ENCODE results near the gene ERC1.

Gene ERC1

GRCh38 chr12:1022032-1022970 is 31.3 kb downstream of the ERC1 start:
- no peak for DNase-seq

- no peak for DNase-seq
Measured at GRCh38 chr12:1030779-1031178, 39.8 kb downstream of the ERC1 start.

- DNase-seq: no peak
Measured at GRCh38 chr12:1034243-1034642, 43.2 kb downstream of the ERC1 start.

- no peak for DNase-seq
Measured at GRCh38 chr12:1034751-1035457, 43.9 kb downstream of the ERC1 start.

GRCh38 chr12:1041478-1041877 is 50.5 kb downstream of the ERC1 start:
- no peak for DNase-seq

GRCh38 chr12:1044199-1044598 is 53.2 kb downstream of the ERC1 start:
- no peak for DNase-seq

GRCh38 chr12:1044696-1045095 is 53.7 kb downstream of the ERC1 start:
- no peak for DNase-seq

GRCh38 chr12:1046727-1047126 is 55.7 kb downstream of the ERC1 start:
- DNase-seq: no peak

- no peak for DNase-seq
Measured at GRCh38 chr12:1047898-1048660, 57.1 kb downstream of the ERC1 start.

- no peak for DNase-seq
Measured at GRCh38 chr12:1050059-1050707, 59.2 kb downstream of the ERC1 start.

GRCh38 chr12:1051672-1052071 is 60.6 kb downstream of the ERC1 start:
- peak in 1 of 56 donors; percentile 18 for DNase-seq

- DNase-seq: no peak
Measured at GRCh38 chr12:1053690-1054089, 62.7 kb downstream of the ERC1 start.

- DNase-seq: peak in 7 of 56 donors; percentile 1 to 31 (median 5)
Measured at GRCh38 chr12:1054117-1054870, 63.3 kb downstream of the ERC1 start.

- DNase-seq: no peak
Measured at GRCh38 chr12:1056390-1056789, 65.4 kb downstream of the ERC1 start.

GRCh38 chr12:1058423-1058822 is 67.4 kb downstream of the ERC1 start:
- no peak for DNase-seq

GRCh38 chr12:1059162-1059561 is 68.1 kb downstream of the ERC1 start:
- DNase-seq: no peak

GRCh38 chr12:1063852-1064251 is 72.8 kb downstream of the ERC1 start:
- no peak for DNase-seq

- no peak for DNase-seq
Measured at GRCh38 chr12:1064317-1064716, 73.3 kb downstream of the ERC1 start.

GRCh38 chr12:1065629-1066028 is 74.6 kb downstream of the ERC1 start:
- no peak for DNase-seq

GRCh38 chr12:1069846-1070245 is 78.8 kb downstream of the ERC1 start:
- no peak for DNase-seq

- no peak for DNase-seq
Measured at GRCh38 chr12:1071182-1071581, 80.2 kb downstream of the ERC1 start.

All from nucleus accumbens (tissue), 56 donors.